Upper lobe of left lung (tissue), 4 donors: Measurements from ENCODE around the gene CTDNEP1.

Experiments used
- POLR2A ChIP-seq, 4 donors: fragments of 450-650 bp; IDR thresholded peaks; one replicate each; pipeline ENCODE4 v1.5.1; 2016 to 2017; ENCODE audit warnings: antibody characterized with exemption in 4 of 4, mild to moderate bottlenecking in 2 of 4
- POLR2AphosphoS5 ChIP-seq, 2 donors: sonication (generic); formaldehyde crosslinking; IDR thresholded peaks; one replicate each; pipeline ENCODE4 v1.5.1; 2017; ENCODE audit warnings: antibody characterized with exemption in 2 of 2
- TF ChIP-seq, protein P1 (sequence below), 6 experiments: fragments of 450-650 bp in 4 of 6; fragments of 200-600 bp in 2 of 6; sonication (generic) in 2 of 6; IDR thresholded peaks; one replicate each; pipeline ENCODE4 v1.5.1; 2016 to 2019; ENCODE audit warnings: antibody characterized with exemption in 6 of 6

DNA sequence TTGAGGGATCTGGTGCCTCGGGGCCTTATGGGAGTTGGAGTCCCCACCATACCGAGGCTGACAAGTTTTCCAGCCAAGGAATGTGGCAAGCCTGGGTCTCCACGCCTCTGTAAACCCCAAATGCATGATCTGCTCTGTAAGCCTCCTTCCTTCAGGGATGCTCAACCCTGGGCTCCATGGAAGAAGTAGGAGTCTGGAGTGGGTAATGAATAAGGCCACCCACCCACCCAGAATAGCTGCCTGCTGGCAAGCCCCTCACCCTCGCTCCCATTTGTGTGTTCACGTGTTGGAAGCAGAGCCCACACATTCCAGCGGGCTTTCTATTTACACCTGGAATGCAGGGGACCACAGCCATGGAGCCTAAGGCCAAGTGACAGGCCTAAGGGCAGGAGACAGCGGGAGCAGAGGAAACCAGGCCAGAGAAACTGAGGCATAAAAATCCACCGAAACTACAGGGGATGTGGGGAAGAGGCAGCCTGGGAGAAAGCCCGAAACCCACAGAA, 36.3 kb downstream of the CTDNEP1 start:
- TF ChIP-seq, protein P1, sequence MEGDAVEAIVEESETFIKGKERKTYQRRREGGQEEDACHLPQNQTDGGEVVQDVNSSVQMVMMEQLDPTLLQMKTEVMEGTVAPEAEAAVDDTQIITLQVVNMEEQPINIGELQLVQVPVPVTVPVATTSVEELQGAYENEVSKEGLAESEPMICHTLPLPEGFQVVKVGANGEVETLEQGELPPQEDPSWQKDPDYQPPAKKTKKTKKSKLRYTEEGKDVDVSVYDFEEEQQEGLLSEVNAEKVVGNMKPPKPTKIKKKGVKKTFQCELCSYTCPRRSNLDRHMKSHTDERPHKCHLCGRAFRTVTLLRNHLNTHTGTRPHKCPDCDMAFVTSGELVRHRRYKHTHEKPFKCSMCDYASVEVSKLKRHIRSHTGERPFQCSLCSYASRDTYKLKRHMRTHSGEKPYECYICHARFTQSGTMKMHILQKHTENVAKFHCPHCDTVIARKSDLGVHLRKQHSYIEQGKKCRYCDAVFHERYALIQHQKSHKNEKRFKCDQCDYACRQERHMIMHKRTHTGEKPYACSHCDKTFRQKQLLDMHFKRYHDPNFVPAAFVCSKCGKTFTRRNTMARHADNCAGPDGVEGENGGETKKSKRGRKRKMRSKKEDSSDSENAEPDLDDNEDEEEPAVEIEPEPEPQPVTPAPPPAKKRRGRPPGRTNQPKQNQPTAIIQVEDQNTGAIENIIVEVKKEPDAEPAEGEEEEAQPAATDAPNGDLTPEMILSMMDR (IDR thresholded peaks at IDR 0.05): no peak
- TF ChIP-seq POLR2A (IDR thresholded peaks at IDR 0.05) (no peak), POLR2AphosphoS5 (IDR thresholded peaks at IDR 0.05) (no peak)
